GM19372 (cell line): ENCODE measurements around the gene TSTD2.
A peak's percentile ranks its signal among the peaks of the same experiment; 100 is the strongest.
"Not testable (repeated sequence)": the region's sequence is repeated elsewhere in the genome, so short reads cannot be mapped to it uniquely, and the experiment has no call there.

Experiments used
- ATAC-seq: cut with Tn5 transposase; IDR thresholded peaks from one replicate; pipeline ENCODE4 v1.9.1; 2021; ENCODE audit warnings: mild to moderate bottlenecking, low read depth, moderate library complexity; ENCODE audit not compliant: unreplicated experiment

TSTD2 gene

DNA sequence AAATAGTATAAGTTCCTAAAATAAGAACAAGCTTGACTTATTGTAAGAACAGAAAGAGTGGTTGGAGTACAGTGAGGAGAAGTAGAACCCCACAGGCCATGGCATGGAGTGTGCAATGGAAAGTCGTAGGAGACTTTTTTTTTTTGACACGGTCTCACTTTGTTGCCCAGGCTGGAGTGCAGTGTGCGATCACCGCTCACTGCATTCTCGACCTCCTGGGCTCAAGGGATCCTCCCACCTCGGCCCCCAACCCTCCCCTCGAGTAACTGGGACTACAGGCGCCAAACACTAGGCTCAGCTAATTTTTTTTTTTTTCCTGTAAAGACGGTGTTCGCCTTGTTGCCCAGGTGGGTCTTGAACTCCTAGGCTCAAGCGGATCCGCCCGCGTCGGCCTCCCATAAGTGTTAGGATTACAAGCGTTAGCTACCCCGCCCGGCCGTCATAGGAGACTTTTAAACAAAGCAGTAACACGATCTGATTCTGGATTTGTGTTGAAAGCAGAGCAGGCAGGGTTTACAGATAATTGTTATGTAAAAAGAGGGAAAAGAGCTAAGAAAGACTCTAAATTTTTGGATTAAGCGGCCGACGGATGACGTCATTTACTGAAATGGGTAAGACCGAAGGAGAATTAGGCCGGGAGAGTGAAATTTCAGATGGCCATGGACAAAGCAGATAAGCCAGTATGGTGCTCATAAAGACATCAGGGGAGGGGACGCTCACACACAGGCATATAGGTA, 752 bp downstream of the TSTD2 start:
- peak; percentile 4 for ATAC-seq

GRCh38 chr9:97630591-97630990, 2.6 kb downstream of the TSTD2 start:
- no peak for ATAC-seq

GRCh38 chr9:97629156-97629555, 4.0 kb downstream of the TSTD2 start:
- ATAC-seq: no peak

- ATAC-seq: no peak
Measured at GRCh38 chr9:97628668-97629067, 4.5 kb downstream of the TSTD2 start.

GRCh38 chr9:97627624-97628023, 5.5 kb downstream of the TSTD2 start:
- ATAC-seq: no peak

- no peak for ATAC-seq
Measured at GRCh38 chr9:97625620-97626019, 7.5 kb downstream of the TSTD2 start.

DNA sequence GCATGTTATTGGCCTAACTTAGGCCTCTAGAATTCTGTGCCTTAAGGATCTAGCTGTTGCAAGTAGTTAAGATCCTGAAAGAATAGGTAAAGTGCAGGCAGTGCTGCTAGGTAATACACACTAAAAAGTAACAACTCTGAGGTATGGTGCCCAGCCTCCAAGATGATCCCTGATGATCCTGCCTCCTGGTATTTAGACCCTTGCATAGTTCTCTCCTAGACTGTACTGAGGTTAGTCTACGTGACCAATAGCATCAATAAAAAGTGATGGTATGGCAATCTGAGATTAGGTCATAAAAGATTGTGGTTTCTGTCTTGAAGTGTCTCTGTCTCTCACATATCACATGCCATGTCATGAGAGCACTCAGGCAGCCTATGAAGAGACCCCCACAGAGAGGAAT, 9.2 kb downstream of the TSTD2 start:
- ATAC-seq: no peak

DNA sequence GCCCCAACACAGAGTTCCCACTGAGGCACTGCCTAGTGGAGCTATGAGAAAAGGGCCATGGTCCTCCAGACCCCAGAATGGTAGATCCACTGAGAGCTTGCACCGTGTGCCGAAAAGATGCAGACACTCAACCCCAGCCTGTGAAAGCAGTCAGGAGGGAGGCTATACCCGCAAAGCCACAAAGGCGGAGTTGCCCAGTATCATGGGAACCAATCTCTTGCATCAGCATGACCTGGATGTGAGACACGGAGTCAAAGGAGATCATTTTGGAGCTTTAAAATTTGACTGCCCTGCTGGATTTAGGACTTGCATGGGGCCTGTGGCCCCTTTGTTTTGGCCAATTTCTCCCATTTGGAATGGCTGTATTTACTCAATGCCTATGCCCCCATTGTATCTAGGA, 10.7 kb downstream of the TSTD2 start:
- not testable (repeated sequence) for ATAC-seq

DNA sequence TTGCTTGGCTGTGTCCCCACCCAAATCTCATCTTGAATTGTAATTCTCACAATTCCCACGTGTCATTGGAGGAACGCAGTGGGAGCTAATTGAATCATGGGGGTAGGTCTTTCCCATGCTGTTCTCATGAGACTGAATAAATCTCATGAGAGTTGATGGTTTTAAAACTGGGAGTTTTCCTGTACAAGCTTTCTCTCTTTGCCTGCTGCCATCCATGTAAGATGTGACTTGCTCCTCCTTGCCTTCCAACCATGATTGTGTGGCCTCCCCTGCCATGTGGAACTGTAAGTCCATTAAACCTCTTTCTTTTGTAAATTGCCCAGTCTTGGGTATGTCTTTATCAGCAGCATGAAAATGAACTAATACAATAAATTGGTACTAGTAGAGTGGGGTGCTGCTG, 13.1 kb downstream of the TSTD2 start:
- not testable (repeated sequence) for ATAC-seq

GRCh38 chr9:97617939-97618416, 15.2 kb downstream of the TSTD2 start:
- peak; percentile 53 for ATAC-seq

DNA sequence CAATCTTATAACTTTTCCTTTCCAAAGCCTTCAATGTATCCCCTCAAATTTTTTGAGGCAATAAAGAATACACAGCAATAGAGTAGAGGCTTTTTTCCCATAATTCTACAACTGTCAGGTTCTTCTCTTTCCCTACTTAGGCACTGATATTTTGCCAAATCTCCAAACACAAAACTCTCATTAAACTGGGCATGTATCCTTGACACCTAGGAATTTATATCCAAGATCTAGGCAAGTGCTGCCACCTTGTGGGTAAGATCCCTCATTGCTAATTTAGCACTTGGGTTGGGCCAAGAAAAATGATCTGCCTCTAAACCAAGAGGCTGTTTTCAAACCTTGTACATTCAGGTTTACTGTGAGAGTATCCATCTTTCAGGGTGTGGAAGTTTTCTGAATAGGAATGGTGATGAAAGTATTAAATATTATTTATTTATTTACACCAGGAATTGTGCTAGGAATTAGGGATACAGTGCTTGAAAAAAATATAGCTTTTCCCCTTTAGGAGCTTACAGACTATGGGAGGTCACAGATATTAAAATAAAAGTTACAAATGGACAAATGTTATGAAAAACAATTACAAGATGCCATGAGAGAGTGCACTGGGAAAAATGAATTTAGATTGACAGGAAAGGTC, 17.6 kb downstream of the TSTD2 start:
- no peak for ATAC-seq

GRCh38 chr9:97604901-97605645, 28.1 kb downstream of the TSTD2 start:
- no peak for ATAC-seq

GRCh38 chr9:97602430-97602829, 30.7 kb downstream of the TSTD2 start:
- no peak for ATAC-seq

DNA sequence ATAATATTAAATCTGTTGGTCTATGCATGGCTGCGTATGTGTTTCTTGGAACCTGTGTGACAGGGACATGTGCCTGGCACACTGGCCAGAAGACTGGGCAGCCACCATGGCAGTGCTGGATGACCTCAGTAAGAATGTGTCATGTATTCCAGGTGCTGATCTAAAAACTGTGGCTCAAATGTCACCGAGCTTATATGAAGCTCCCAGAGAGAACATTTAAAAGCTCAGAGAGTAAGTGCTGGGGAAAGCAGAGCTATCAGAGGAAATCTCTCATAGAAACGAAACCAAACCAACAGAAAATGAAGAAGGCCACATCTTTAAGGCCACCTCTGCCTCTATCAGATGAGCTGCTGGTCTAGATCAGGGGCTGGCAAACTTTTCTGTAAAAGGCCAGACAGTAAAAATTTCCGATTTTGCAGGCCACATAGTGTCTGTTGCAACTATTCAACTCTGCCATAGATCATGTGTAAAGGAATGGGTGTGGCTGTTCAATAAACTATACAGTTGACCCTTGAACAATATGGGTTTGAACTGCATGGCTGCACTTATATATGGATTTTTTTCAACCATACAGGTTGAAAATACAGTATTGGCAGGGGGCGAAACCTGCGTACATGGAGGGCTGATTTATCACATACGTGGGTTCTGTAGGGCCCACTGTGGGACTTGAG, 31.8 kb downstream of the TSTD2 start:
- no peak for ATAC-seq

GRCh38 chr9:97600531-97601227, 32.5 kb downstream of the TSTD2 start:
- no peak for ATAC-seq

DNA sequence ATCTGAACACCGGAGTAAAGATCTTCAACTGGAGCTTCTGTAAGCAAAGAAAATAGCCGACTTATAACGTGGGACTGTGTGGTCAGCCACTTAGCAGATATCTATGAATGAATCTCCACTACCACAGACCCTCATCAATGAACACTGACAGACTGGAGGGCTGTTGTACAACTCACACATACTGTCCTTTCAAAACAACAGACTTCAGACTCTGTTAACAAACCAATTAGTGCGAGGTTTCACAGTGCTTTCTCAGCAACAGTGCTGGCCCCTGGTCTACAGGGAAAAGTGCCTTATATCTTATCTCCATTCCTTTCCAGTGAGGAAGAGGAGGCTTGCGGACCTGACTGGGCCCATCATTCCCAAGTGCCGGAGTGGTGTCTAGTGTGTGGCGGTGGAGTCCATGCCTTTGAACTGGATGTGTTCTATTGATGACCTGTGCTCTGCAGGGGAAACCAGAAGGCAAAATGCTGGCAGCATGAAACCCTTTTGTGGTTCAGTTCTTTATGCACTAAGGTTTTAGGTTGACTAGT, 33.8 kb downstream of the TSTD2 start:
- no peak for ATAC-seq

- ATAC-seq: peak; percentile 89
Measured at GRCh38 chr9:97598461-97599288, 34.5 kb downstream of the TSTD2 start.

DNA sequence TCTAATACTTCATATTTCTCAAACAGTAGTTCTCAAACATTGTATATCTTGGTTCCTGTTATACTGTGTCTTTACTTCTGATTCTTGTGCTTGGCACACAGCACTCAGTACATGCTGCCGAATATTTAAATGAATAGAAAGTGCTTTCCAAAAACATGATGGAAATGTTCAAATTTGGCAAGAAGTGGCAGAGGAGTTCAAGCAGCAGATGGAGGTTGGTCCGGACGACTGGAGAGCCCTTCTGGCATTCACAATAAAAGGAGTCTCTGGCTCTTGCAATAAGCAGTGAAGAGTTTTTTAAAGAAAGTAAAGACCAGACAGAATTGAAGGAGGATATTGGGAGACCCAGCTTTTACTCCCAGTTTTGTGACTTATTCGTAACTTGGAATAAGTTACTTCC, 36.3 kb downstream of the TSTD2 start:
- no peak for ATAC-seq

- no peak for ATAC-seq
Measured at GRCh38 chr9:97594381-97594921, 38.7 kb downstream of the TSTD2 start.
